Astrocyte (in vitro differentiated cells and primary cell): ENCODE results near the gene BICDL2. TPM values are rescaled to one million over a fixed set of nuclear protein-coding genes. Genes with fewer than 3 reads are reported as not detected.
A peak's percentile ranks its signal among the peaks of the same experiment; 100 is the strongest.

Experiments
- DNase-seq: peaks from one replicate; pipeline ENCODE4 v3.0.0-alpha.2; 2010; ENCODE audit warnings: low read depth
- FAIRE-seq: peaks from 2 replicates; lab custom pipeline; 2011; peaks lifted over from hg19 to GRCh38; lab: Jason Lieb, UNC
- H2AFZ ChIP-seq: 2 replicates; pipeline ENCODE4 v1.6.0; 2012; ENCODE audit warnings: low read depth, low read length, inconsistent platforms
- H3K27ac ChIP-seq: 2 replicates; pipeline ENCODE4 v1.5.1; 2011; ENCODE audit warnings: low read depth, low read length, inconsistent platforms
- H3K27me3 ChIP-seq: 2 replicates; pipeline ENCODE4 v1.6.0; 2011; ENCODE audit warnings: low read length, inconsistent platforms; ENCODE audit not compliant: insufficient read depth
- H3K36me3 ChIP-seq: 2 replicates; pipeline ENCODE4 v1.5.1; 2011; ENCODE audit warnings: low read length, inconsistent platforms; ENCODE audit not compliant: insufficient read depth
- H3K4me1 ChIP-seq: 2 replicates; pipeline ENCODE4 v1.5.1; 2011; ENCODE audit warnings: low read length, inconsistent platforms; ENCODE audit not compliant: insufficient read depth
- H3K4me2 ChIP-seq: 2 replicates; pipeline ENCODE4 v1.6.0; 2012; ENCODE audit warnings: low read length, inconsistent platforms
- H3K4me3 ChIP-seq: 2 replicates; pipeline ENCODE4 v1.5.1; 2011; ENCODE audit warnings: low read depth, mild to moderate bottlenecking, low read length, inconsistent platforms; ENCODE audit not compliant: insufficient read depth
- H3K79me2 ChIP-seq: 2 replicates; pipeline ENCODE4 v1.6.0; 2012; ENCODE audit warnings: mild to moderate bottlenecking, low read length, inconsistent platforms; ENCODE audit not compliant: insufficient read depth
- H3K9ac ChIP-seq: 2 replicates; pipeline ENCODE4 v1.6.0; 2012; ENCODE audit warnings: mild to moderate bottlenecking, low read length, inconsistent platforms
- H3K9me3 ChIP-seq: 2 replicates; pipeline ENCODE4 v1.5.1; 2012; ENCODE audit warnings: low read depth, mild to moderate bottlenecking, low read length, inconsistent platforms; ENCODE audit not compliant: insufficient read depth
- H4K20me1 ChIP-seq: 2 replicates; pipeline ENCODE4 v1.6.0; 2012; ENCODE audit warnings: low read length, inconsistent platforms; ENCODE audit not compliant: insufficient read depth
- H3K27ac Mint-ChIP-seq: one replicate; pipeline ENCODE4 v1.8.0; 2021; ENCODE audit warnings: mild to moderate bottlenecking, mixed read lengths; ENCODE audit not compliant: unreplicated experiment
- H3K27me3 Mint-ChIP-seq: one replicate; pipeline ENCODE4 v1.8.0; 2021; ENCODE audit warnings: low read depth, mixed read lengths; ENCODE audit not compliant: unreplicated experiment
- H3K36me3 Mint-ChIP-seq: one replicate; pipeline ENCODE4 v1.8.0; 2021; ENCODE audit warnings: low read depth, mixed read lengths; ENCODE audit not compliant: unreplicated experiment
- H3K4me1 Mint-ChIP-seq: one replicate; pipeline ENCODE4 v1.8.0; 2021; ENCODE audit warnings: low read depth, mixed read lengths; ENCODE audit not compliant: unreplicated experiment
- H3K4me3 Mint-ChIP-seq: one replicate; pipeline ENCODE4 v1.8.0; 2021; ENCODE audit warnings: mild to moderate bottlenecking, moderate library complexity, mixed read lengths; ENCODE audit not compliant: unreplicated experiment
- H3K9me3 Mint-ChIP-seq: one replicate; pipeline ENCODE4 v1.8.0; 2021; ENCODE audit warnings: mild to moderate bottlenecking, mixed read lengths; ENCODE audit not compliant: unreplicated experiment
- CTCF ChIP-seq: IDR thresholded peaks from 2 replicates; pipeline ENCODE4 v1.5.1; 2011; ENCODE audit warnings: low read depth, mild to moderate bottlenecking, inconsistent platforms, low read length, moderate library complexity; ENCODE audit not compliant: insufficient read depth
- EZH2 ChIP-seq: IDR thresholded peaks from 2 replicates; pipeline ENCODE4 v1.6.1; 2012; ENCODE audit warnings: mild to moderate bottlenecking, low read length, inconsistent platforms; ENCODE audit not compliant: insufficient read depth
- total RNA-seq: library from RNA; stranded (reverse); gene quantifications from 2 replicates; pipeline ENCODE4 v1.2.1, GENCODE V29; 2021

BICDL2 gene
- total RNA-seq, 1 donor from 2014 or later: 0.16 TPM

DNA sequence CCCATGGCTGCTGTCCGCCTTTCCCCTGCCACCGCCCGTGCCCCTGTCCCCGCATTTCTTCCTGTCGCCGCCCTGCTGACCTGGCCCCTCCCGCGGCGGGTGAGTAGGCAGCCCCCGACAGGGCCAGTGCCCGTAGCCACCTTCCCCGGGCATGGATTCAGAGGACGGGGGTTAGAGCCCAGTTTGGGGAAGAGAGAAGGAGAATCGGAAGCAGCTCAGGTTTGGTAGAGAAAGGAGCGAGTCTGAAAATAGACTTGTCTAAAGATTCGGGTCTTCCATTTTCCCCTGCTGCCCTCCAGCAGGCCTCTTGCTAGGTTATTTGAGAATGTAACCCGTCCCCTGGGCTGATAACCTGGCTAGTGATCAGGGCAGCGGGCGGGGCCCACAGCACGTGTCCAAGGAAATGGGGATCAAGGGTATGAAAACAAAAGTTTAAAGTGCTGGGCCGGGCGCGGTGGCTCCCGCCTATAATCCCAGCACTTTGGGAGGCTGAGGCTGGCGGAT is 31.9 kb downstream of the BICDL2 start:
- peaks cover 10% of the 10 kb centered on the region for H3K4me1 ChIP-seq
- no peaks in the 10 kb centered on the region for H3K36me3 ChIP-seq
- H3K79me2 ChIP-seq: no peaks in the 10 kb centered on the region
- Mint-ChIP-seq H3K9me3 (no peaks in the 10 kb centered on the region), H3K27ac (no peak overlapping the region), H3K27me3 (peaks cover 4% of the 10 kb centered on the region), H3K4me1 (peaks cover 17% of the 10 kb centered on the region), H3K4me3 (peak overlapping the region; percentile 79), H3K36me3 (no peaks in the 10 kb centered on the region)
- no peak overlapping the region for H3K4me3 ChIP-seq
- H3K4me2 ChIP-seq: peak overlapping the region; percentile 20
- FAIRE-seq: no peak
- no peaks in the 10 kb centered on the region for H4K20me1 ChIP-seq
- DNase-seq: no peak
- H3K27ac ChIP-seq: no peak overlapping the region
- H3K27me3 ChIP-seq: peaks cover 30% of the 10 kb centered on the region
- no peaks in the 10 kb centered on the region for H3K9me3 ChIP-seq
- no peak for TF ChIP-seq CTCF
- TF ChIP-seq EZH2: peak; percentile 65
- no peak overlapping the region for H2AFZ ChIP-seq
- H3K9ac ChIP-seq: no peak overlapping the region

- Histone ChIP-seq H3K9ac (no peak overlapping the region), H3K36me3 (no peaks in the 10 kb centered on the region), H4K20me1 (no peaks in the 10 kb centered on the region), H2AFZ (no peak overlapping the region), H3K27ac (no peak overlapping the region), H3K27me3 (peaks cover 33% of the 10 kb centered on the region), H3K9me3 (no peaks in the 10 kb centered on the region), H3K79me2 (no peaks in the 10 kb centered on the region), H3K4me3 (no peak overlapping the region), H3K4me1 (peaks cover 6% of the 10 kb centered on the region), H3K4me2 (peak overlapping the region; percentile 58)
- DNase-seq: no peak
- Mint-ChIP-seq H3K36me3 (no peaks in the 10 kb centered on the region), H3K27me3 (peaks cover 8% of the 10 kb centered on the region), H3K4me1 (peaks cover 14% of the 10 kb centered on the region), H3K4me3 (no peak overlapping the region), H3K9me3 (no peaks in the 10 kb centered on the region), H3K27ac (no peak overlapping the region)
- FAIRE-seq: no peak
- TF ChIP-seq EZH2: no peak
- TF ChIP-seq CTCF: no peak
These were observed 32.4 kb downstream of the BICDL2 start for GRCh38 chr16:3004319-3004718.

DNA sequence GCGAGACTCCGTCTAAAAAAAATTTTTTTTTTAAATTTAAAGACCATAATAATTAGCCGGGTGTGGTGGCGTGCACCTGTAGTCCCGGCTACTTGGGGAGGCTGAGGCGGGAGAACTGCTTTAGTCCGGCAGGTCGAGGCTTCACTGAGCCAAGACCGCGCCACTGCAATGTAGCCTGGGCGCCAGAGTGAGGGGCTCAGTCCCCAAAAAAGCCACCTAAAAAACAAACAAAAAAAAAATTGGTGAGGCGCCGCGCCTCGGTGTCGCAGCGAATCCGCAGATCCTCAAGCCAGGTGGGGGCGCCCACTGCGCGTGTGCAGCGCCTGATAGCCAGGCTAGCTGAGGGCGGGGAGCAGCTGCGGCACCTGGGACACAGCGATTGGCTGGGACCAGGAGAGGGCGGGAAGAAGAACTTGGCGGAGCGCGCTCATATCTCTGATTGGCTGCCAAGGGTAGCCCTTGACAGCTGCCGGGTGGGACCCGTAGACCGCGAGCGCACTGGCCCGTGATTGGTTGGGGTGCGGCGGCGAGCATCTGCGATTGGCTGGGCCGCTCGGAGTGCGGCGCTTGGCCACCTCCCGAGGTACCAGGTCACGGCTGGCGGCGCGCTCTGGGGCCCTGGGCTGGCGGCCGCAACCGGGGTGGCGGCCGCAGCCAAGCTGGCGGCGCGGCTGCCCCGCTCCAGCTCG is 33.0 kb downstream of the BICDL2 start:
- FAIRE-seq (no peak), DNase-seq (peak; percentile 93)
- H4K20me1 ChIP-seq: no peaks in the 10 kb centered on the region
- no peak overlapping the region for H3K4me3 ChIP-seq
- no peaks in the 10 kb centered on the region for H3K36me3 Mint-ChIP-seq
- no peak overlapping the region for H3K4me3 Mint-ChIP-seq
- H3K9me3 Mint-ChIP-seq: no peaks in the 10 kb centered on the region
- peaks cover 12% of the 10 kb centered on the region for H3K27me3 Mint-ChIP-seq
- H3K9ac ChIP-seq: no peak overlapping the region
- no peak overlapping the region for H3K27ac ChIP-seq
- no peaks in the 10 kb centered on the region for H3K9me3 ChIP-seq
- H3K4me1 Mint-ChIP-seq: peaks cover 13% of the 10 kb centered on the region
- no peaks in the 10 kb centered on the region for H3K36me3 ChIP-seq
- no peak overlapping the region for H2AFZ ChIP-seq
- no peak overlapping the region for H3K27ac Mint-ChIP-seq
- H3K79me2 ChIP-seq: no peaks in the 10 kb centered on the region
- TF ChIP-seq EZH2 (no peak), CTCF (no peak)
- H3K27me3 ChIP-seq: peaks cover 31% of the 10 kb centered on the region
- H3K4me2 ChIP-seq: peak overlapping the region; percentile 58
- peaks cover 6% of the 10 kb centered on the region for H3K4me1 ChIP-seq
